ENCODE results near the gene PHIP.
"Not testable (repeated sequence)": the region's sequence is repeated elsewhere in the genome, so short reads cannot be mapped to it uniquely, and the experiment has no call there.

PHIP gene

DNA sequence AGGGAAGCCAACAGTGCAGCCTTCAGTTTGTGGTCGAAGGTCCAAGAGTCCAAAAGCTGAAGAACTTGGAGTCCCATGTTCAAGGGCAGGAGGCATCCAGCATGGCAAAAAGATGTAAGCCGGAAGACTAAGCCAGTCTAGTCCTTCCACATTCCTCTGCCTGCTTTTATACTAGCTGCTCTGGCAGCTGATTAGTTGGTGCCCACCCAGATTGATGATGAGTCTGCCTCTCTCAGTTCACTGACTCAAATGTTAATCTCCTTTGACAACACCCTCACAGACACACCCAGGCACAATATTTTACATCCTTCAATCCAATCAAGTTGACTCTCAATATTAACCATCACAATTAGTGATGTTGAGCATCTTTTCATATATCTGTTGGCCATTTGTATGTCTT, 23.1 kb upstream of the PHIP start:
- no peak for DNase-seq (ENCODE audit: low read depth)
- TF ChIP-seq, protein P1, sequence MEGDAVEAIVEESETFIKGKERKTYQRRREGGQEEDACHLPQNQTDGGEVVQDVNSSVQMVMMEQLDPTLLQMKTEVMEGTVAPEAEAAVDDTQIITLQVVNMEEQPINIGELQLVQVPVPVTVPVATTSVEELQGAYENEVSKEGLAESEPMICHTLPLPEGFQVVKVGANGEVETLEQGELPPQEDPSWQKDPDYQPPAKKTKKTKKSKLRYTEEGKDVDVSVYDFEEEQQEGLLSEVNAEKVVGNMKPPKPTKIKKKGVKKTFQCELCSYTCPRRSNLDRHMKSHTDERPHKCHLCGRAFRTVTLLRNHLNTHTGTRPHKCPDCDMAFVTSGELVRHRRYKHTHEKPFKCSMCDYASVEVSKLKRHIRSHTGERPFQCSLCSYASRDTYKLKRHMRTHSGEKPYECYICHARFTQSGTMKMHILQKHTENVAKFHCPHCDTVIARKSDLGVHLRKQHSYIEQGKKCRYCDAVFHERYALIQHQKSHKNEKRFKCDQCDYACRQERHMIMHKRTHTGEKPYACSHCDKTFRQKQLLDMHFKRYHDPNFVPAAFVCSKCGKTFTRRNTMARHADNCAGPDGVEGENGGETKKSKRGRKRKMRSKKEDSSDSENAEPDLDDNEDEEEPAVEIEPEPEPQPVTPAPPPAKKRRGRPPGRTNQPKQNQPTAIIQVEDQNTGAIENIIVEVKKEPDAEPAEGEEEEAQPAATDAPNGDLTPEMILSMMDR (IDR thresholded peaks at IDR 0.05; ENCODE audit: control insufficient read depth, insufficient read depth, low read depth, low read length, missing control alignments) = no peak
- no peak overlapping the region for H3K4me3 ChIP-seq (ENCODE audit: control insufficient read depth, low read depth, low read length)

DNA sequence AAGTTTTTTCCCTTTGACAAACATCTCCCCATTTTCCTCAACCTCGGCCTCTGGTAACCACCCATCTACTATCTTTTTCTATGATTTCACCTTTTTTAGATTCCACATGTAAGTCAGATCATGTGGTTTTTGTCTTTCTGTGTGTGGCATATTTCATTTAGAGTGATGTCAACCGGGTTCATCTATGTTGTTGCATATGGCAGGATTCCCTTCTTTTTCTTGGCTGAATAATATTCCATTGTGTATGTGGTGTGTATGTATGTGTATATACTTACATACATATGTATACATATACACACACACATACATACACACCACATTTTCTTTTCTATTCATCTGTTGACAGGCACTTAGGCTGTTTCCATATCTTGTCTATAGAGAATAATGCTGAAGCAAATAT, 22.2 kb upstream of the PHIP start:
- TF ChIP-seq, protein P1 (IDR thresholded peaks at IDR 0.05; ENCODE audit: control insufficient read depth, insufficient read depth, low read depth, low read length, missing control alignments) = no peak
- no peak overlapping the region for H3K4me3 ChIP-seq (ENCODE audit: control insufficient read depth, low read depth, low read length)
- DNase-seq (ENCODE audit: low read depth) = no peak

DNA sequence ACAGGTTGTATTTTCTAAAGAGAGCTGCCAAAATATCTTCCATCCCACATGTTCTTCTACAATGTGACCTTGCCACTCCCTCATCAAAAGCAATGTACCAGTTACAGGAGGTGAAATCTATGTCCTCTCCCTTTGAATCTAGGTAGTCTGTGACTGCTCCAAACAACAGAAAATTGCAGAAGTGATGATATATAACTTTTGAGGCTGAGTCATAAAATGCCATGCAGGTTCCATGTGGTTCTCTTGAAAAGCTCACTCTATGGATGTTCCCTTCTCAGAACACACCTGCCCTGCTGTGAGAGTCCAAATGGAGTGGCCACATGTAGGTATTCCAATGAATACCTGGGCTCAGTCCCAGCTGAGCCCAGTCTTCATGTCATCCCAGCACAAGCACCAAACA, 16.9 kb upstream of the PHIP start:
- H3K4me3 ChIP-seq (ENCODE audit: control insufficient read depth, low read depth, low read length) = no peak overlapping the region

DNA sequence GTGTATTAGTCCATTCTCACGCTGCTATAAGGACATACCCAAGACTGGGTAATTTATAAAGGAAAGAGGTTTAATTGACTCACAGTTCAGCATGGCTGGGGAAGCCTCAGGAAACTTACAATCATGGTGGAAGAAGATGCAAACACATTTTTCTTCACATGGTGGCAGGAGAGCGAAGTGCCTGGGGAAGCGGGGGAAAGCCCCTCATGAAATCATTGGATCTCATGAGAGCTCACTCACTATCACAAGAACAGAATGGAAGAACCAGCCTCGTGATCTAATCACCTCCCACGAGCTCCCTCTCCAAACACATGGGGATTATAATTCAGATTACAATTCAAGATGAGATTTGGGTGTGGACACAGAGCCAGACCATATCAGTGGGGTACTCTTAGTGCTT, 13.7 kb upstream of the PHIP start:
- H3K4me3 ChIP-seq (ENCODE audit: control insufficient read depth, low read depth, low read length); DNase-seq (ENCODE audit: low read depth): not testable (repeated sequence)

More for the DNA sequence above, 16.9 kb upstream of the PHIP start:
- DNase-seq (ENCODE audit: low read depth) = no peak
- TF ChIP-seq, protein P1 (IDR thresholded peaks at IDR 0.05; ENCODE audit: control insufficient read depth, insufficient read depth, low read depth, low read length, missing control alignments) = no peak

DNA sequence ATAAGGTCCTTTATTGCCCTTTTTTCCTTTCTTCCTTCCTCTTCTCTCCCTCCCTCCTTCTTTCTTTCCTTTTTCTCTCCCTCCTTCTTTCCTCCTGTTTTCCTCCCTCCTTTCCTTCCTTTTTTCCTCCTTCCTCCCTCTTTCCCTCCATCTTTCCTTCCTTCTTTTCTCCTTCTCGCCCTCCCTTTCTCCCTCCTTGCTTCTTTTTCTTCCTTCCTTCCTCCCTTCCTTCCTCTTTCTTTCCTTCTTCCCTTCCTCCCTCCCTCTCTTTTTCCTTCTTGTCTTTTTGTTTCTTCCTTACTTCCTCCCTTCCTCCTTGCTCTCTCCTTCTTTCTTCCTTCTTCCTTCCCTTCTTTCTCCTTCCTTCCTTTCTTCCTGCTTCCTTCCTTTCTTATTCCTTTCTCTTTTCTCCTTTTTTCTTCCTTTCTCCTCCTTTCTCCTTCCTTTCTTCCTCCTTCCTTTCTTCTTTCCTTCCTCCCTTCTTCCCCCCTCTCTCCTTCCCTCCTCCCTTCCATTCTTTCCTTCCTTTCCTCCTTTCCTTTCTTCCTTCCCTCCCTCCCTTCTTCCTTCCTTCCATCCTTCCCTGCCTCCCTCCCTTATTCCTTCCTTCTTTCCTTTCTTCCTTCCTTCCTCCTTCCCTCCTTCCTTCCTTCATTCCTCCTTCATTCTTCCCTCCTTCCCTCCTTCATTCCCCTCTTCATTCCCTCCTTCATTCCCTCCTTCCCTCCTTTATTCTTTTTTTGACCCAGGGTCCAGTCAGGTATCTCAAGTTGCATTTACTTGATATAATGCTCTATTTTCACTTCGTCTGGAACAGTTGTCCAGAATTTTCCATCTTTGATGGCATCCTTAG, 11.7 kb upstream of the PHIP start:
- TF ChIP-seq, protein P1 (IDR thresholded peaks at IDR 0.05; ENCODE audit: control insufficient read depth, insufficient read depth, low read depth, low read length, missing control alignments) = no peak
- no peak overlapping the region for H3K4me3 ChIP-seq (ENCODE audit: control insufficient read depth, low read depth, low read length)
- DNase-seq (ENCODE audit: low read depth) = no peak

DNA sequence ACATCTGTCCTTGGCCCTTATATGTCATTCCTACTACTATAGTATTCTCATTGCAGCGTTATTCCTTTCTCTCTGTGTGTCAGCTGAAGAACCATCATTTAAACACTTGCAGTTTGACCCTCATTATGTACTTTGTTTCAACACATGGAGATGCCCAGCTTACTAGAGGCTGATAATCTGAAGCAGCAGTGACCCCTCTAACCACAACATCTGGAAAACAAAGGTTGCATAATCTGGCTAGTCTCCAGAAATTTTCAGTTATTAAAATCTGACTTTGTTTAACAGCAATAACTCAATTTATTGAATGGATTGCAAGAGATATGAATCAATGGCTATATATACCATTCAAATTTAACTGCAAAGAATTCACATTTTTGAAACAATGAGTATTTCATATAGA, 6.6 kb upstream of the PHIP start:
- TF ChIP-seq, protein P1 (IDR thresholded peaks at IDR 0.05; ENCODE audit: control insufficient read depth, insufficient read depth, low read depth, low read length, missing control alignments) = no peak
- no peak overlapping the region for H3K4me3 ChIP-seq (ENCODE audit: control insufficient read depth, low read depth, low read length)
- no peak for DNase-seq (ENCODE audit: low read depth)

DNA sequence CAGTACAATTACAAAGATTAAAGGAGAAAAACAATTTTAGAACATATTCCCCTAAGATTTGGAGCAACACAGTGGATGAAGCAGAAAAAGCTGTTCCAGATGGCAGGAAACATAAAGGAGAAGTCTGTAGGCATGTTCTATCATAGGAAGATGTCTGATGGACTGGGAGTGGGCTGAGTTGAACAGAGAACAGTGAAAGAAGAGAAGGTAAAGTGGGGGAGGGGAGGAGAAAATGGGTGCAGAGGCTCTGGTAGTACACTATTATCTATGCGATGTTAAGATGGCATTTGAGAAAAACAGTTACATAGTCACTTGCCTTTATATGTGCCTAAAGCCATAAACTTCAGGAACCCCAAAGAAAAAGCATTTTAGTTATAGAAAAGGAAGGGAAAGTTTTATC, 4.2 kb upstream of the PHIP start:
- H3K4me3 ChIP-seq (ENCODE audit: control insufficient read depth, low read depth, low read length) = no peak overlapping the region
- no peak for DNase-seq (ENCODE audit: low read depth)
- TF ChIP-seq, protein P1 (IDR thresholded peaks at IDR 0.05; ENCODE audit: control insufficient read depth, insufficient read depth, low read depth, low read length, missing control alignments) = no peak

Measured in AG09309 (cell line).